Ovary (tissue), 9 donors: ENCODE data around the gene MYOG. TPM values are rescaled to one million over a fixed set of nuclear protein-coding genes. Genes with fewer than 3 reads are reported as not detected.

ENCODE experiments used
- DNase-seq, 5 donors: peaks; one replicate each; pipeline ENCODE4 v3.0.0-alpha.2; 2019 to 2020
- H3K27ac ChIP-seq, 2 donors: fragments of 200-600 bp; one replicate each; pipeline versions ENCODE4 v1.5.1 to v1.8.0; 2019 to 2022
- H3K27me3 ChIP-seq: fragments of 200-600 bp; one replicate; pipeline ENCODE4 v1.8.0; 2022
- H3K36me3 ChIP-seq: fragments of 200-600 bp; sonication (generic); one replicate; pipeline ENCODE4 v1.5.1; 2019
- H3K4me1 ChIP-seq: one replicate; pipeline ENCODE4 v1.8.1; 2013; ENCODE audit warnings: mild to moderate bottlenecking, moderate library complexity; ENCODE audit not compliant: insufficient read depth
- H3K4me3 ChIP-seq: fragments of 200-600 bp; sonication (generic); one replicate; pipeline ENCODE4 v1.5.1; 2017
- H3K9me3 ChIP-seq, 2 donors: fragments of 200-600 bp in 1 of 2; sonication (generic) in 1 of 2; one replicate each; pipeline versions ENCODE4 v1.5.1 to v1.8.1; 2013 to 2019; ENCODE audit warnings: mild to moderate bottlenecking in 1 of 2, moderate library complexity in 1 of 2
- EP300 ChIP-seq: sonication (generic); formaldehyde crosslinking; IDR thresholded peaks from one replicate; pipeline ENCODE4 v1.6.1; 2017; ENCODE audit warnings: antibody characterized with exemption
- POLR2A ChIP-seq: fragments of 450-650 bp; IDR thresholded peaks from one replicate; pipeline ENCODE4 v1.6.1; 2017; ENCODE audit warnings: antibody characterized with exemption, mild to moderate bottlenecking, moderate library complexity
- WGBS, 3 donors: extraction: QIAGEN DNeasy Blood & Tissue Kit in 1 of 3; methylation state at CpG; one replicate each; pipeline versions ENCODE4 v1.1.5 to v1.1.7; 2013 to 2017; 5-methylcytosine and 5-hydroxymethylcytosine counted together
- intact Hi-C, 4 donors: fragments of 100-400 bp; cut with DNase I; formaldehyde crosslinking; loops; one replicate each; pipeline versions ENCODE4 v1.11.0 to v1.15.1; 2022 to 2023
- polyA plus RNA-seq, 2 donors: library from polyadenylated mRNA; stranded (reverse); fragments of 200-250 nt in 1 of 2; fragments of 350-450 nt in 1 of 2; fragmentation: Illumina TruSeq in 1 of 2; extraction: RNeasy Lipid Tissue Mini Kit (QIAGEN cat#74804) in 1 of 2; gene quantifications; one replicate each; pipeline ENCODE4 v1.2.3, GENCODE V29; 2013 to 2014
- total RNA-seq, 7 donors: library from RNA; depleted of rRNA in 2 of 7; stranded (reverse); fragments of >200 nt in 2 of 7; fragmentation: NEBNext Ultra II Directional in 3 of 7; extraction: Animal tissue kit (Norgen Biotek cat#: 25700) in 3 of 7; gene quantifications; one replicate each; pipeline versions ENCODE4 v1.1.0 to v1.2.4, GENCODE V29; 2016 to 2023
- TF ChIP-seq, protein P1 (sequence below), 3 donors: fragments of 450-650 bp in 2 of 3; fragments of 200-600 bp in 1 of 3; IDR thresholded peaks; one replicate each; pipeline versions ENCODE4 v1.5.1 to v1.8.0; 2016 to 2022; ENCODE audit warnings: antibody characterized with exemption in 3 of 3, mild to moderate bottlenecking in 1 of 3
- donor health status: DM: no; HTN: no; CAD: no; lungs with moderate emphysema.
- donor health status: DM: no; HTN: no; CAD: no.
- donor health status: Bipolar disorder and iron deficiency.
- donor health status: DM: yes; HTN: yes; CAD: no.
- donor health status: DM: no; HTN: no; CAD: no.
- donor health status: DM: yes; HTN: yes; CAD: no.

MYOG gene
- total and polyA plus RNA-seq, 9 donors = not detected

DNA sequence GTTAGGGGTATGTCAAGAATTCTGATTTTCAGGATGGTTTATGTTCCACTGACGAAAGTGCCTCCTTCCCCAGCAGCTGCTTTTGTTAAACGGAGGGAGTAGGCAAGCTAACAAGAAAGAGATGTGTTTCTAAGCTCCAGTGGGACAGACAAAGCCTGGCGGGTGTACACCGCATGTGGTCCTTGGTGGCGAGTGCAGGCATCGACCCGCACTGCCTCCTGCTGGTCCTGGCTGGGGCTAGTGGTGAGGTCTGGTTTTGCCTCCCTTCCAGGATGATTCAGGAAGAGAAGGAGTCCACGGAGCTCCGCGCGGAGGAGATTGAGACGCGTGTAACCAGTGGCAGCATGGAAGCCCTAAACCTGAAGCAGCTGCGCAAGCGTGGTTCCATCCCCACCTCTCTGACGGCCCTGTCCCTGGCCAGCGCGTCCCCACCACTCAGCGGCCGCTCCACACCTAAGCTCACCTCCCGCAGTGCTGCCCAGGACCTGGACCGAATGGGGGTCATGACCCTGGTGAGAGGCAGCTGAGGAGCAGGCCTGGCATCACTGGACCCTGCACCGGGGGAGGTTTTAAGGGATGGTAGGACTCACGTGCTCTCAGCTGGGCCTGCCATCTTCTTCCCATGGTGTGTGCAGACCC is 30.5 kb downstream of the MYOG start:
- Histone ChIP-seq H3K36me3 (no peaks in the 10 kb centered on the region), H3K4me1 (peaks cover 6% of the 10 kb centered on the region), H3K4me3 (no peak overlapping the region), H3K27me3 (no peaks in the 10 kb centered on the region), H3K9me3 (no peaks in the 10 kb centered on the region), H3K27ac (no peak overlapping the region)
- no peak for TF ChIP-seq EP300
- no peak for TF ChIP-seq POLR2A
- TF ChIP-seq, protein P1, sequence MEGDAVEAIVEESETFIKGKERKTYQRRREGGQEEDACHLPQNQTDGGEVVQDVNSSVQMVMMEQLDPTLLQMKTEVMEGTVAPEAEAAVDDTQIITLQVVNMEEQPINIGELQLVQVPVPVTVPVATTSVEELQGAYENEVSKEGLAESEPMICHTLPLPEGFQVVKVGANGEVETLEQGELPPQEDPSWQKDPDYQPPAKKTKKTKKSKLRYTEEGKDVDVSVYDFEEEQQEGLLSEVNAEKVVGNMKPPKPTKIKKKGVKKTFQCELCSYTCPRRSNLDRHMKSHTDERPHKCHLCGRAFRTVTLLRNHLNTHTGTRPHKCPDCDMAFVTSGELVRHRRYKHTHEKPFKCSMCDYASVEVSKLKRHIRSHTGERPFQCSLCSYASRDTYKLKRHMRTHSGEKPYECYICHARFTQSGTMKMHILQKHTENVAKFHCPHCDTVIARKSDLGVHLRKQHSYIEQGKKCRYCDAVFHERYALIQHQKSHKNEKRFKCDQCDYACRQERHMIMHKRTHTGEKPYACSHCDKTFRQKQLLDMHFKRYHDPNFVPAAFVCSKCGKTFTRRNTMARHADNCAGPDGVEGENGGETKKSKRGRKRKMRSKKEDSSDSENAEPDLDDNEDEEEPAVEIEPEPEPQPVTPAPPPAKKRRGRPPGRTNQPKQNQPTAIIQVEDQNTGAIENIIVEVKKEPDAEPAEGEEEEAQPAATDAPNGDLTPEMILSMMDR (IDR thresholded peaks at IDR 0.05) = no peak
- DNase-seq = no peak
- intact Hi-C loops = no loop called here
- 88 to 93% (median 92%) methylated on average over 24 of the region's 24 CpGs for WGBS, 3 donors

DNA sequence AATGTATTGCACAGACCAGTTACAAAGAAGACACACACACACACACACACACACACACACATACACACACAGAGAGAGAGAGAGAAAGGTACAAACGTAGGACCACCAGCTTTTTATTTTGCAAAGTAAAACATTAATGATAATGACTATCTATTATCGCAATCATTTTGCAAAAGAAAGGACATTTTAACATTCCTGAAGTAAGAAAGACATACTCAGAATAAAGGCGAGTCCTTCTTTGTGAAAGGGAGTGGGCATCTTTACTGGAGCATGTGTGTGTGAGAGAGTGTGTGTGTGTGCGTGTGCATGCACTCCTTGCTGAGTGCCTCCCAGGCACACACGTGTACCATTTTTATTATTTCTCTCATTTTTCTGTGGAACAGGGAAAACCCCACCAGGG is 31.2 kb downstream of the MYOG start:
- intact Hi-C loops = no loop called here
- DNase-seq = no peak
- H3K4me3 ChIP-seq = no peak overlapping the region
- H3K9me3 ChIP-seq = no peaks in the 10 kb centered on the region
- H3K4me1 ChIP-seq = peaks cover 6% of the 10 kb centered on the region
- H3K36me3 ChIP-seq = no peaks in the 10 kb centered on the region
- TF ChIP-seq POLR2A (no peak), EP300 (no peak)
- TF ChIP-seq, protein P1 (IDR thresholded peaks at IDR 0.05) = no peak
- 80 to 91% (median 81%) methylated on average over 5 of the region's 5 CpGs for WGBS, 3 donors
- no peaks in the 10 kb centered on the region for H3K27me3 ChIP-seq
- no peak overlapping the region for H3K27ac ChIP-seq

DNA sequence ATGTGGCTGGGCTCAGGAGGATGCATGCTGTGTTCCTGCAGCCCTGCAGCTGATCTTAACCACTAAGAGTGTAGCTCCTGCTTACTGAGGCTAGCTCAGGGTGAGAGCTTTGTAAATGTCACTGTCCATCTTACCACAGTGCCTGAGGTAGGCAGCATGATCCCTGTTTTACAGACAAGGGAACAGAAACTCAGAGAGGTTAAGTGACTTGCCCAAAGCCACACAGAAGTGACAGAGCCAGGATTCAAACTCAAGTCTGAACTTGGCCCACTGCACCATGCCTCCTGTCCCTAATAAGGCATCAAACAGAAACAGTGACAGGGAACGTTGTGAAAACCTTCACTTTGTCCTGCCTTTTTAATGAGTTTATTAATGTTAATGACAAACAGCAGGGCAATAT is 31.6 kb downstream of the MYOG start:
- no peak for DNase-seq
- no peaks in the 10 kb centered on the region for H3K9me3 ChIP-seq
- TF ChIP-seq, protein P1 (IDR thresholded peaks at IDR 0.05) = no peak
- TF ChIP-seq POLR2A (no peak), EP300 (no peak)
- H3K36me3 ChIP-seq = no peaks in the 10 kb centered on the region
- 68 to 81% (median 80%) methylated on average over 1 of the region's 1 CpG for WGBS, 3 donors
- intact Hi-C loops = no loop called here
- no peak overlapping the region for H3K4me3 ChIP-seq
- peaks cover 6% of the 10 kb centered on the region for H3K4me1 ChIP-seq
- H3K27ac ChIP-seq = no peak overlapping the region
- no peaks in the 10 kb centered on the region for H3K27me3 ChIP-seq

DNA sequence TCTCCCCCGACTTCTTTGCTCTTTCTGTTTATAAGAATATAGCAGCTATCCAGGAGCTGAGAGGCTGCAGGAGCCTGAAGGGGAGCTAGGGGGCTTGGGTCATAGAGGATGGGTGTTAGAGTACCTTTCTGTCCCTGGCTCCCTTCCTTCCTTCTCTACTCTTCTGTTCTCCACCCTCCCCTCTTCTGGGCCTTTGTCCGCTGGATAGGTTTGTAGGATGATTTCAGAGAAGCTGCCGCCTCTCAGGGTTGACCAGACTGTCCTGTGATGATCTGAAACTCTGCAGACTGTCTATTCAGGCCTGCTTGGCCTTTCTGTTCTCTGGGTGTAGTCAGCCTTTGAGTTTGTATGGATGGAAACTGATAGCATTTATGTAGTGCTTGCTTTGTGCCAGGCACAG is 33.2 kb downstream of the MYOG start:
- Histone ChIP-seq H3K4me3 (no peak overlapping the region), H3K27me3 (no peaks in the 10 kb centered on the region), H3K9me3 (no peaks in the 10 kb centered on the region), H3K36me3 (no peaks in the 10 kb centered on the region), H3K4me1 (peaks cover 6% of the 10 kb centered on the region), H3K27ac (no peak overlapping the region)
- intact Hi-C loops = no loop called here
- 68 to 76% (median 70%) methylated on average over 3 of the region's 3 CpGs for WGBS, 3 donors
- TF ChIP-seq EP300 = no peak
- TF ChIP-seq POLR2A = no peak
- TF ChIP-seq, protein P1 (IDR thresholded peaks at IDR 0.05) = no peak
- DNase-seq = no peak
